T-helper 1 cell treated with Interleukin-12 subunit alpha and Interleukin-12 subunit beta and Interleukin-4 antibody, amounts not matched to agents 30 ng/mL and 1 ng/mL, for 36 hours (primary cell): Measurements from ENCODE around the gene PLS1. TPM values are rescaled to one million over a fixed set of nuclear protein-coding genes. Genes with fewer than 3 reads are reported as not detected.

ENCODE experiments used
- intact Hi-C: fragments of 100-400 bp; cut with micrococcal nuclease; formaldehyde crosslinking; loops from one replicate; pipeline ENCODE4 v1.15.1; 2024
- total RNA-seq: library from RNA; stranded (reverse); gene quantifications from 2 replicates; pipeline ENCODE4 v1.2.3, GENCODE V29; 2022

PLS1 gene
- total RNA-seq, 1 donor from 2014 or later: 5.6 TPM

DNA sequence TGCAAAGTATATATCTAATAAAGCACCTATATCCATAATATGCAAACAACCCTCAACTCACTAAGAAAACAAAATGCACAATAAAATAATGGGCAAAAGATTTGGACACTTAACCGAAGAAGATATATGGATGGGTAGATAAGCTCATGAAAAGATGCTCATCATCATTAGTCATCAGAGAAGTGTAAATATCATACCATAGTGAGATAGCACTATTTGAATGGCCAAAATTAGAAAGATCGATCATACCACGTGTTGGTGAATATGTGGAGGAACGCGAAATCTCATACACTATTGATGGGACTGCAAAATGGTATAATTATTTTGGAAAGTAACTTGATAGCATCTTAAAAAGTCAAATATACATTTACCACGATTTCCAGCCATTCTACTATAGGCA lies 40.5 kb downstream of the PLS1 start:
- intact Hi-C loops: no loop called here

DNA sequence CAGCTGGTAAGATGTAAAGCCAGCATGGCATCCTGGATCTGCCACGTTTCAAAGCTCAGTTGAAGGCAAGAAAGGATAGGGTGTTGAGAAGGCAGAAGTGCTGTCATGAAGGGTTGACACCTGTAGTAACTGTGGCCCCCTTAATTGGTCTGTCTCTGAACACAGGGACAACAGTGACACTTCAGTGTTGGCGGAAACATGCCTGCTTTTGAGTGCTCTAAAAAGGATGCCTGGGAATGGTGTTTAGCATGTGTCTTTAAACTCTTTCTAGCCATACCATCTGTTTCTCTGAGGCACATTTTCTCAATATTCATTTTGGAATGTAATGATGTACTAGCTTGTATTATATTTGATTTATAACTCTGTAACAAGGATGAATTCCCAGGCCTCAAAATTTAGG lies 42.1 kb downstream of the PLS1 start:
- intact Hi-C loops: no loop called here

DNA sequence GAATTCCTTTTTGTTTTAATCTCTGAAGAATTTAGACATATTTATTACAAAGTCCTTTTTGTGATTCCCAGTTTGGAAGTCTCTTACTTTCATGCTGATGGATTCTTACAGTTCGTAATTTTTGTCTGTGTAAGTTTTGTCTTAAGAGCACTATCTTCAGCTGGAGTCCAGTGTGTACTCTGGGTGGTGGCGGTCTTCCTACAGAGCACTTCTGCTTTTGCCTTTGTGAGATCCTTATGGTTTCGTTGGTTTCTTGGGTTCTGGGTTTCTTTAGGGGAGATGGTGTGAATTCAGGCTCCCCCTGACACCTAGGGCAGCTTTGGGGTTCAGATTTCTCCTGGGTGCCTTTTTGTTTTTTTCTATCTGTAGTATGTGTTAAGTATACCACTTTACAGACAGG lies 45.3 kb downstream of the PLS1 start:
- intact Hi-C loops: no loop called here

DNA sequence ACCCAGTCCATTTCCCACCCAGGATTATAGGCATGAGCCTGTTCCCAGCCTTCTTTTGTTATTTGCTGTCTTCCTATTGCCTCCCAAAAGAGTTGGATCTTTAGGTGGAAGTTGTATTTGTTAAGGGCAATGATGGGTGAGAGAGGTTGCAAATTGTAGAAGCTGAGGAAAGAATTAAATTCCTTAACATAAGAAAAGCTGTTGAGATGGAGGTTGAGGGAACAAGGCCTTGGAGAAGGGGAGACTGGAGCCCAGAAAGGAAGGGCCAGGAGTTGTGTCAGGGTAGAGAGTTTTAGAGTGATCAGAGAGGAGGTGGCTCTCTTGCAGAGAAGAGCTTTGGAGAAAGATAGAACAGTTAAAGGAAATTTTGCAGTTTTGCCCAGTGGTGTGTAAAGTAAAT lies 46.8 kb downstream of the PLS1 start:
- intact Hi-C loops: no loop called here

DNA sequence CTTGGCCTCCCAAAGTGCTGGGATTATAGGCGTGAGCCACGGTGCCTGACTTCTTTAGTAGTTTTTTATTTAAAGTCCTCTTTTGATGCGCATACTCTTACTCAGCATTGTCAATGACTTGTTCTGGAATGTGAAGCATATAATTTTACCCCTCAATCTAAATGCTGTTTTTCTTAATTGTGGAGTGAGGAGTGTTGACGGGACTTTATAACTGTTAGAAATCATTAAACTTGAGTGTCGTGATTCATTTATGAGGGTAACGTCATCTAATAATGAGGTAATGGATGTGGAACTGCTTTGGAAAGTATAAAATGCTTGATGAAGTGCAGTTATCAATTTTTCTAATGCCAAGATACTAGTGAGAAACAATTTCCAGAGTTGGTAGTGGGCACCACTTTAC lies 48.3 kb downstream of the PLS1 start:
- intact Hi-C loops: no loop called here

DNA sequence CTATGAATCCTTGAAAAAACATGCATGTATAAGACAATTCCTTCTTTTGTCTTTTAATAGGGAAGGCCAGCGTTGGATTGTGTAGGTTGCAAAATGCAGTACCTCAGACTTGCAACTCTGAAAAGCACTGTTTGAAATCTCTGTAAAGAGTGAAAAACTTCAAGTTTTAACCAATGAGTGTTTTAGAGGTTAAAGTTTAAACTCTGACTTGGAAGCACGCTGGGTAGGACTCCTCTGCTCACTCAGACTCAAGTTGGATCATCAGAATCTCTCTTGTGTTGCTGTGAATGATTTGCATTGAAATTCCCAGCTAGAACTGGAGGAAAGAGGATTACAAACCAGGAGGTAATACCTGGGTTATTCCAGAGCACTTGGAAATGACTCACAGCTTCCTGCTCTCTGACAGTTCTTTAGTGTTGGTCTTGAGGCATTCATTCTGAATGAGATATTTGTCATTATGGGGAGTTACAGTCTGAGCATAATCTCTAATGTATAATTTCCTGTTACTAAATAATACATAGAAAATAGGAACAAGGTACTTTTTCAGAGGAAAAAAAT lies 49.1 kb downstream of the PLS1 start:
- intact Hi-C loops: no loop called here

DNA sequence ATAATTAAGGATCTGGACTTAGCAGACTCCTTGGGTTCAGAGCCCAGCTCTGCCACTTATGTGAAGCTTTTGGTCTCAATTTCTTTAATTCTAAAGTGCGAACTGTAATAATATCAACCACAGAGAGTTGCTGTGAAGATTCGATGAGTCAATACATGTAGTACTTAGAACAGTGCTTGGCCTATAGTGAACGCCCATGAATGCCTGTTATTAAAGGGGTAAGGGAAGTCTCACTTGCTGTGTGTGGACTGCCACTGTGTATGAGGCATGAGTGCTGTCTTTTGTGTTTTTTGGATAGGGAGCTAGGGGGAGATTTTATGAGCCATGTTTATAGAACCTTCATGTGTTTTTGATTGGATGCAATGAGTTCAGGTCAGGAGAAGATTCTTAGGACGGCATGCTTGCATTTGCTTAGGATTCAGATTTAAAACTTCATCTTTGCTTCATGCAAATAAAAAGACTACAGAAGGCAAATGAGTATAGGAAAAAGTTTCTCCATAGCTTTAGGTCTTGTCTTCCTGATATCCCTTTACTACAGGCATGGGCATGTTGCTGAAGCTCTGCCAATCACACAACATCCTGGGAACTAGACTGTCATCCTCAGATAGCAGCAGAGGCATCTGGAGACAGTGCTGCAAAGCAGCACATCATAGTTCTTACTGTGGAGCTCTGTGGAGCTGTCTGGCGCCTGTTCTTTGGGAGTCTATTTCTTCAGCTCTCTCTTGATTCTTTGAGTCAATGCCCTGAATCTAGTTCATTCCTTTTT lies 50.0 kb downstream of the PLS1 start:
- intact Hi-C loops: no loop called here

DNA sequence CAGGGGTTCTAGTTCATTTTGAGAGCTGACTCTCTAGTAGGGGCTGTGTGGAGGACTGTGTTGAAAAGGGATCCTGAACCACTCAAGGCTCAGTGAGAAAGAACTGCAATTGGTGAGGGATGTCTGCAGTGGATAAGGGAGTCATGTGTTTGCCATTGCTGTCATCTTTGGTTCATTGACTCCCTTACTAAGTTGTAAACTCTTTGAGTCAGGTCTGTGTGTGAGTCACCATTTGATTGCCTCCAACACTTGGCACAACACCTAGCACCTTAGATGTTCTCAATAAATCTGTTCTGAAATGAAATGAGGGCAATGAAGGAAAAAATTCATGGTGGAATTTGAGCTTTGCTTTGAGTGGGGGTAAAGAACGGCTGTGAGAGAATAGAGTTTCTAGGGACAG lies 51.7 kb downstream of the PLS1 start:
- intact Hi-C loops: no loop called here

DNA sequence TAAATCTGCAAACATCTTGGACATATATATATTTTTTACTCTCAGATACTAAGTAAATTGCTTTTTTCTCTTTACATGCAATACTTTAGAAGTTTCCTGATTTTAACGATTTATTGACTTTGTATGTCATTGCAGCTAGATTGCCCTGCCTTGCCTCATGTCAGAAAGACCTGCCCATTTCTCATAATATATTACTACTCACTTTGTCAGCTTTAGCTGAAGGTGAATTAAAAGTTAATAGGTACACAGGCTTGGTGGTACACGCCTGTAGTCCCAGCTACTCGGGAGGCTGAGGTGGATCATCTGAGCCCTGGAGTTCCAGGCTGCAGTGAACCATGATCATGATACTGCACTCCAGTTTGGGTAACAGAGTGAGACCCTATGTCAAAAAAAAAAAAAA lies 52.8 kb downstream of the PLS1 start:
- intact Hi-C loops: no loop called here

DNA sequence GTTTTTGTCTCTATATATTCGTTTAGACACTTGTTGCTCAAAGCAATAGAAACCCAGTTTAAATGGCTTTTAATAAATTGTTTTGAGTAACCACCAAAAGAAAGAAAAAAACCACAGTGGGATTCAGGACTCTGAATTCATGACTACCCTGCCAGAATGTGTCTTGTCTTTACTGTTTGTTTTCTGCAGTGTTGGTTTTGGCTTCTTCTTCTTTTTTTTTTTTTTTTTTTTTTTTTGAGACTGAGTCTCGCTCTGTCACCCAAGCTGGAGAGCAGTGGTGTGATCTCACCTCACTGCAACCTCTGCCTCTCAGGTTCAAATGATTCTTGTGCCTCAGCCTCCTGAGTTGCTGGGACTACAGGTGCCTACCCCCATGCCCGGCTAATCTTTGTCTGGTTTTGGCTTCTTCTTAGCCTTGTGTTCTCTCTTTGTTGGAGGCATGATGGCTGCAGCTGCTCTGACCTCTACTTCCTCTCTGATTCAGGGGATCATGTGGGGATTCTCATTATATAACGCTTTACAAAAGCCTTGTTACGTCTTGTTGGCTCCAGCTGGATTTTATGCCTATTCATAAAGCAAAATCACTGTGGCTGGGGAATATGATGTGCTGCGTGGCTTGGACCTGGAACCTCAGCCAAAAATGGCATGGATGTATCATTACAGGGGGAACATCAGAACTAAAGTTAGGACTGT lies 54.0 kb downstream of the PLS1 start:
- intact Hi-C loops: no loop called here

DNA sequence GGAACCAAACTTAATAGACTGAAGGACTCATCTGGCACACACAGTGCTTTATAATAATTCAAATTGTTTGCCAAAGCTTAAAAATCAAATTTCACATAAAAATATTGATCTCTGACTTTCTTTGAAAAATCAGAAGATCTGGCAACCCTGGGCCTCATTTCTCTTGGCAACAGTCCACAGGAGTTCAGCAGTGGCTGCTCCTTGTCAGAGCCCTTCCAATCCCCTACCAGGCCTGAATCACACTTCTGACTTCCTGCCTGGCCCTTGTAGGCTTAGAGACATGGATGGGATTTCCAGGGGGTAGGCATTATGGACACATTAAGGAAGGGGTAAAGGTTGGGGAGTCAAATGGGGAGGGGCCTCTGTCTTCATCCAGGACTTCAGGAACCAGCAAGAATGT lies 55.5 kb downstream of the PLS1 start:
- intact Hi-C loops: no loop called here

DNA sequence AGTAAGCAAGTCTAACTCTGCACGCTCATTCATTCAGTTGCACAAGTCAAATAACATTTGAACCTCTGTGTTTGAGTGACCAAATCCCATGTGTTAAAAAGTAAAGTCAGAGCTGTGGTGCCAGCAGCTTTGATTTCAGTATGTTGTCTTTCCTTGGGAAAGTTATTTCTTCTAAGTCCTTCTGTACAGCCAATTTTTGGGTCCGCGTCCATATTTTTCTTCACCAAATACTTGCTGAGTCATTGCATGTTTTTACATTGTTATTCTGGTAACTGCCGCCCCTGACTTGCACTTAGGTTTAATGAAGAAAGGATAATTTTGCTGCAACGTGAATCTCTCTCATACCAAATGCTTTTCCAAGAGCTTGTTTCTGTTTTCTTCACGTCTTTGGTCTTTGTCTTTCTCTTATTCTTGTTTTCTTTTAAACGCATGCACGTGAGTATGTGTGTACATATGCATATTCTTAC lies 56.7 kb downstream of the PLS1 start:
- intact Hi-C loops: no loop called here

DNA sequence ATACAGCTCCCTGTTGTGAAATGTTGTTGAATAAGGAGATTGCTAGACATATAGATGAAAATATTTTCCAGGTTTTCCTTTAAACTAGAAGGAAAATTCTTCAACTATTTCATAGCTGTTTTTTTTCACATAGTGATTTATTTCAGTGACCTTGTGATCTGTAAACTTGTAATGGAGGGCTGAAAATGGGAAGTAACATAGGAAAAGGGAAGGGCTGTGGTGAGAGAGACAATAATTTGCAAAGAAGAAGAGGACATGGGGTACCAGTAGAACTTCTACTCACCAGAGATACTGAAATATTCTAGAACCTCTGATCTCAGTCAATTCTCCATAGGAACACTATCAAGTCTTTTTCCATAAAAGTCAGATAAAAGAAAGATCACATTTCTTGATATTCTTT lies 60.4 kb downstream of the PLS1 start:
- intact Hi-C loops: no loop called here

DNA sequence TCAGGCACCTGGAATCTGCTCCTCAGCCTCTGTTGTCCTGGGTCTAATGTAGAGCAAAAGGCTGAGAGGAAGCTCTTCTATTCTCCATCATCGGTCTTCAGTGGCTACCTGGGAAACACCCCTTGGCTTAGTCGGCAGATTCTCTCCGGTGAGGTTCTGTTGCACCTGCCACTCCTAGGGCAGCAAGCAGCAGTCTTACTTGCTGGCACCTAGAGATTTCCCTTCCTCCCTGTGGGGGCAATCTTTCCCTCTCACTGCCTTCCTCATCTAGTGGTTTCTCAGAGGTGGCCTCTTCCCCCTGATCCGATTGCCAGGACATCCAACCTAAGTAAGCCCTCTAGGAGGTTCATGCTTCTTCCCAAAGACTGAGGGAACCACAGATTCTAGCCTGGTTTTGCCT lies 60.8 kb downstream of the PLS1 start:
- intact Hi-C loops: no loop called here

DNA sequence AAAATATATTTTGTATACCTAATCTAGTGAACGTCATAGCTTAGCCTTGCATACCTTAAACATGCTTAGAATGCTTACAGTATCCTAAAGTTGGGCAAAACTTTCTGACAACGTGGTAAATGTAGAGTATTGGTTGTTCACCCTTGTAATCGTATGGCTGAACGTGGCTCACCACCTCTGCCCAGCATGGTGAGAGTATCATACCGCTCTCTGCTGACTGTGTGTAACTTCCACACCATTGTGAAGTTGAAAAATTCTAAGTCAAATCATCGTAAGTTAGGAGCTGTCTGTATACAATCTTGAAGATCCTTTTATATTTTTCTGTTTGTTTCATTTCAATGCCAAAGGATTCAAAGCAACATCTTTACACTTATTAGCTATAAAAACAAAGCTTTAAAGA lies 64.2 kb downstream of the PLS1 start:
- intact Hi-C loops: no loop called here

DNA sequence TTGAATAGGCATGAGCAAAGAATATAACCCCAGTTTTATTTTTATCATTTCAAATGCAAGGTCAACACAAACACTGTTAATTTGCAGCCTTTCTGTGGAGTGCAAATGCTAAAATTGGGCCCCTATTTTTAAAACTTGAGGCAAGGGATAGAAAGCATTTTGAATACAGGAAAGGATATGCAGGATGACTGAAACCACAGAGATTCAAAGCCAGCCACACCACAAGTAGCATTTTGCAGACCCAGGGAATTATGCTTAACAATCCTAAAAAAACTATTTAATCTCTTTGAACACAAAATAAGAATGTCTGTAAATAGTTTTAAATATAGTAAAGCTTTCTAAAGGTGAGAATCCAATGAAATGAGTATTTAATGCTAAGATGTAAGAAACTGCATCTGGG lies 64.7 kb downstream of the PLS1 start:
- intact Hi-C loops: no loop called here

DNA sequence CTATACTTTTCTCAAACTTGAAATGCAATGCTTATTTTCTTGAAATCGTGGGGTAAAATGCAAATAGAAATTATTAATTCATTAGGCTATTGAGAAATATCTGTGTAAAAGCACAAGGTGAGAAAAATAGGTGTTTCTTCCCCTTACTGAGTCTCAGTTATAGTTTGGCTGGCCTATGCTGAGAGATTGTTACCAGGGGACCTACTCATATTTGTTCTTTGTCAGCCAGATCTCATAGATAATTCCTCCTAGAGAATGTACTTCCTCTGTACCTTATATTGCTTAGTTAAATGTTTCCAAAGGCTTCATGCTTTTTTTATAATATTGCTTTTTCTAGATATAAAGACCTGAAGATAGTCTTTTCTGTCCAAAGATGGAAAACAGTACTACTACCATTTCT lies 67.7 kb downstream of the PLS1 start:
- intact Hi-C loops: no loop called here

DNA sequence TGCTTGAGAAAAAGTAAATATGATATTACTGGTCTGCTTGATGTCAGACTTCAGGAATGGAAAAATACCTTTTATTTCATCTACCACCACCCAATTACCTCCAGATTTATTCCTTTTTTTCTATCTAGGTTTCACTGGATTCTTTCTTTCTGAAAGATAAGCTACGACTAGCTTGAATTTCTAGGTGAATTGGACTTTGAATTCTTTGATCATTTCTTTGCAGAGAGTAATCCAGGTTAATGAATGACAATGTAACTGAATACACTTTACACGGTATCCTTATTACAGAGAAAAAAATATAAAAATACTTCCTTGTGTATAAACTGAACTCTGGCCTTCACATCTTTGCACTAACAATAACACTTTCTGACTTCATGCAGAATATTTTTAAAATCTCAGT lies 68.1 kb downstream of the PLS1 start:
- intact Hi-C loops: no loop called here

DNA sequence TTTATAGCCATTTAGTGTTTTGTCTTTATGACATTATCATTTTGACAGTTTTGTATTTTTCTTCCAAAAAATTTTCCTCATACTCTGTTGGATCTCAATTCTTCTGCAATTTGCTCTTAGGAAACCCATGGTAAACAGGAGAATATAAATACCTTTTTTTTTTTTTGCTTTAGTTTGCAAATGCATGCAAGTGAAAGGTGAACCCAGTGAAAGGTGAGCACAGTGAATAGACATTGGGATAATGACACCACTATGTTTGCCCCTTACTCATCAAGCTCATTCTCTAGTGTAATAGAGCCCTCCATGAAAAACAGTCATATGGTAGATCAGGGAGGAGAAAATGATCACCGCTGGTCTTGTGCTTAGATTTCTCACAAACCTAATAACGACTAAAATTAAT lies 68.6 kb downstream of the PLS1 start:
- intact Hi-C loops: no loop called here

DNA sequence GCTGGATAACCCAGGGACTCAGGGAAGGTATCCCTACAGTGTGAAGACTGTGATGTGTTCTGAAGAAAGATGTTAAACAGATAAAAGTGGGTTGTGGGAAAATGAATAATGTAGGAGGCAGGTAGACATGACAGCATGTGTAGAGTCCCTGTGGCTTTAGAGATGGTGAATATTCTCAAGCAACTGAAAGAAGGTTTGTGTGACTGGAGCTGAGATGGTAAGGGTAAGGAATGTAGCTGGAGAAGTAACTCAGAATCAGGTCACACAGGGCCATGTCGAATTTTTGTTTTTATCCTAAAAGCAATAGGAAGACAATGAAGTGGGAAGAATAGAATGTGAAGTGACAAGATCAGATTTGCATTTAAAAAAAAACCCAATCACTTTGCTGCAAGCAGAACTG lies 73.9 kb downstream of the PLS1 start:
- intact Hi-C loops: no loop called here

DNA sequence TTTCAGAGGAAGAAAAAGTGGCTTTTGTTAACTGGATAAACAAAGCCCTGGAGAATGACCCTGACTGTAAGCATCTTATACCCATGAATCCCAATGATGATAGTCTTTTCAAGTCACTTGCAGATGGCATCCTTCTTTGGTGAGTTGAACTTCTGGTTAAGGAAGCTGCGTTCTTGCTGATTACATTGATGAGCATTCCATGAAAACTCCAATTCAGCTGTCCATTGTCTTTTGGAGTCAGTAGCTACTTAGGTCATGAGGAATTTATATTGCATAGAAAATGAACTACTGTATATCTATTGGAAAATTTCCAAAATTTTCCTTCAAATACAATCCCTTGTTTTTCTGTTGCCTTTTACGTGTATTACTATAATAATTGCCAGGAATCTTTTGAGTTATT lies 80.0 kb downstream of the PLS1 start:
- intact Hi-C loops: no loop called here

DNA sequence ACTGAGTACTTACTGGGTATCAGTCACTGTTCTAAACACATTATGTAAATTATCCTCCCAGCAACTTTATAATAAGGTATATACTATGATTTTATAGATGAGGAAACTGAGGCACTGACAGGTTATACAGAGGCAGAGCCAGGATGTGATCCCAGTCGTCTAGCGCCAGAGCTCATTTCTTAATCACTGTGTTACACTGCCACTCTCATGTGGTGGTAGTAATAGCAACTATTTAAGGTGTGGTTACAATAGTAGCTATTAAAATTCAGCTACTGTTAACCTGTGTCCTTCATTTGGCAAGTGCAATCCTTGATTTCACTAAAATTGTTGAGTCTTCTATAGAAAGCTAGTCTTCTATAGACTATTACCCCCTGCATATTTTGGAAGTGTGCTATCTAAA lies 84.5 kb downstream of the PLS1 start:
- intact Hi-C loops: no loop called here

DNA sequence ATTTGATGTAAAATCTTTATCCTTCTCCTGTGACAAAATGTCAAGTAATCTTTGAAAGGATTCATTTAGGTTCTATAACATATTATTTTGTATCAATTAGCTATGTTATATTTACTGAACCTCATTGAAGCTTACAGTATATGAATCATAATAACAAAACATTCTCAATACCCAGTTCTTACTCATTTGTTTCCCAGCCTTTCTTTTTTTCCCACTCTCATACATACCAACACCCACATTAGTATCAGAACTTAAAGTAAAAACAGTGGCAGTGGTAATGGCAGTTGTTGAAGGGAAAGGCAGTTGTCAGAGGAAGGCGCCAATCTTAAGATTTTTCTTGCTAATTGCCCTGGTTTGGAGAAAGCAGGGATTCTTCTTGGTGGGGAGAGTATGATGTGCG lies 94.4 kb downstream of the PLS1 start:
- intact Hi-C loops: no loop called here
